H1 (cell line): ENCODE results near the gene DZIP1L. TPM values are rescaled to one million over a fixed set of nuclear protein-coding genes. Genes with fewer than 3 reads are reported as not detected.

ENCODE experiments used
- CTCF ChIA-PET: fragments of 300-600 bp; sonication (Branson Sonifier 250); formaldehyde crosslinking; loops from one replicate; lab custom pipeline; 2021; ENCODE audit not compliant: partially characterized antibody; lab: Charles Lee
- POLR2A ChIA-PET: fragments of 300-600 bp; sonication (Branson Sonifier 250); formaldehyde crosslinking; loops from one replicate; lab custom pipeline; 2021; ENCODE audit warnings: inconsistent platforms; ENCODE audit not compliant: partially characterized antibody; lab: Charles Lee
- DNase-seq, 2 experiments: peaks; one replicate each; pipeline versions ENCODE4 v3.0.0 to v3.0.0-alpha.2; 2010 to 2022; ENCODE audit warnings: low spot score in 2 of 2, low read depth in 1 of 2, mixed read lengths in 1 of 2
- FAIRE-seq: peaks from 2 replicates; lab custom pipeline; 2011; peaks lifted over from hg19 to GRCh38; lab: Jason Lieb, UNC
- H2AFZ ChIP-seq: 2 replicates; pipeline ENCODE4 v1.8.1; 2012; ENCODE audit warnings: low read length, inconsistent platforms
- H2AK5ac ChIP-seq: 2 replicates; pipeline ENCODE4 v1.6.1; 2013; ENCODE audit warnings: low read depth, low read length
- H2BK120ac ChIP-seq: replicated peaks from 2 replicates; pipeline ENCODE3; 2013; ENCODE audit warnings: low read depth, low read length, inconsistent platforms
- H2BK12ac ChIP-seq: 2 replicates; pipeline ENCODE4 v1.6.1; 2013; ENCODE audit warnings: low read depth, low read length
- H2BK15ac ChIP-seq: 2 replicates; pipeline ENCODE4 v1.6.1; 2013; ENCODE audit warnings: low read length
- H2BK20ac ChIP-seq: 2 replicates; pipeline ENCODE4 v1.6.1; 2013; ENCODE audit warnings: low read length
- H2BK5ac ChIP-seq: 2 replicates; pipeline ENCODE4 v1.6.1; 2013; ENCODE audit warnings: low read depth, low read length
- H3K14ac ChIP-seq: 2 replicates; pipeline ENCODE4 v1.6.1; 2013; ENCODE audit warnings: inconsistent platforms; ENCODE audit not compliant: insufficient read length
- H3K18ac ChIP-seq: 2 replicates; pipeline ENCODE4 v1.6.1; 2013; ENCODE audit warnings: low read length; ENCODE audit errors: extremely low read depth
- H3K23ac ChIP-seq: 2 replicates; pipeline ENCODE4 v1.6.1; 2013; ENCODE audit warnings: inconsistent platforms; ENCODE audit not compliant: insufficient read length
- H3K23me2 ChIP-seq: 2 replicates; pipeline ENCODE4 v1.6.1; 2013; ENCODE audit warnings: low read depth, low read length
- H3K27ac ChIP-seq: 2 replicates; pipeline ENCODE4 v1.6.1; 2011; ENCODE audit warnings: low read depth, low read length, inconsistent platforms
- H3K27me3 ChIP-seq, 4 experiments: replicated peaks in 1 of 4; 1 replicate in 1 of 4; 2 replicates in 3 of 4; pipeline versions ENCODE4 v1.6.1 to v1.8.1; 2011 to 2013; ENCODE audit warnings: low read length in 3 of 4, mild to moderate bottlenecking in 3 of 4, inconsistent platforms in 2 of 4, mixed read lengths in 2 of 4, moderate library complexity in 1 of 4; ENCODE audit not compliant: control insufficient read depth in 3 of 4, insufficient read depth in 3 of 4; ENCODE audit errors: extremely low read depth in 1 of 4
- H3K36me3 ChIP-seq, 4 experiments: 2 replicates each; pipeline versions ENCODE4 v1.6.1 to v1.8.1; 2011 to 2013; ENCODE audit warnings: mild to moderate bottlenecking in 4 of 4, low read length in 3 of 4, moderate library complexity in 2 of 4, control low read depth in 1 of 4, inconsistent platforms in 1 of 4; ENCODE audit not compliant: insufficient read depth in 4 of 4, control insufficient read depth in 2 of 4
- H3K4ac ChIP-seq: replicated peaks from 2 replicates; pipeline ENCODE3; 2013; ENCODE audit warnings: low read length, low read depth, mixed read lengths, inconsistent platforms; ENCODE audit not compliant: insufficient read length
- H3K4me1 ChIP-seq, 4 experiments: replicated peaks in 1 of 4; 1 replicate in 1 of 4; 2 replicates in 3 of 4; pipeline versions ENCODE4 v1.6.1 to v1.8.1; 2011 to 2013; ENCODE audit warnings: low read length in 3 of 4, inconsistent platforms in 2 of 4, mixed read lengths in 1 of 4; ENCODE audit not compliant: insufficient read depth in 4 of 4, control insufficient read depth in 3 of 4
- H3K4me2 ChIP-seq, 2 experiments: 2 replicates each; pipeline versions ENCODE4 v1.6.1 to v1.8.1; 2011 to 2013; ENCODE audit warnings: low read depth in 2 of 2, low read length in 2 of 2, control low read depth in 1 of 2, inconsistent platforms in 1 of 2, mild to moderate bottlenecking in 1 of 2; ENCODE audit not compliant: insufficient read depth in 1 of 2
- H3K4me3 ChIP-seq, 4 experiments: fragments of 200-600, 300-600 bp in 1 of 4; sonication (generic), shearing (Covaris generic), sonication (Bioruptor Twin) in 1 of 4; 2 replicates each; pipeline versions ENCODE4 v1.5.1 to v1.8.1; 2011 to 2016; ENCODE audit warnings: low read length in 4 of 4, low read depth in 3 of 4, control low read depth in 2 of 4, inconsistent platforms in 2 of 4, mild to moderate bottlenecking in 2 of 4, mixed read lengths in 1 of 4, moderate library complexity in 1 of 4; ENCODE audit not compliant: insufficient read depth in 2 of 4; ENCODE audit errors: extremely low read depth in 1 of 4
- H3K56ac ChIP-seq: replicated peaks from 2 replicates; pipeline ENCODE3; 2013; ENCODE audit warnings: low read depth, mild to moderate bottlenecking, mixed read lengths, low read length, inconsistent platforms; ENCODE audit not compliant: insufficient read length
- H3K79me1 ChIP-seq: 2 replicates; pipeline ENCODE4 v1.6.1; 2013; ENCODE audit warnings: low read depth, low read length, control low read depth
- H3K79me2 ChIP-seq, 2 experiments: 2 replicates each; pipeline versions ENCODE4 v1.6.1 to v1.8.1; 2012 to 2013; ENCODE audit warnings: low read length in 2 of 2, mild to moderate bottlenecking in 2 of 2, inconsistent platforms in 1 of 2; ENCODE audit not compliant: insufficient read depth in 2 of 2, control insufficient read depth in 1 of 2
- H3K9ac ChIP-seq, 4 experiments: replicated peaks in 1 of 4; 1 replicate in 1 of 4; 2 replicates in 3 of 4; pipeline versions ENCODE4 v1.6.1 to v1.8.1; 2011 to 2013; ENCODE audit warnings: low read depth in 3 of 4, low read length in 3 of 4, control low read depth in 2 of 4, mild to moderate bottlenecking in 2 of 4, moderate library complexity in 2 of 4, inconsistent platforms in 1 of 4; ENCODE audit errors: extremely low read depth in 1 of 4
- H3K9me3 ChIP-seq, 2 experiments: 2 replicates each; pipeline versions ENCODE4 v1.6.1 to v1.8.1; 2012 to 2013; ENCODE audit warnings: mild to moderate bottlenecking in 2 of 2, moderate library complexity in 2 of 2, control low read depth in 1 of 2, inconsistent platforms in 1 of 2, low read depth in 1 of 2, low read length in 1 of 2, mixed read lengths in 1 of 2; ENCODE audit not compliant: insufficient read depth in 2 of 2
- H4K20me1 ChIP-seq, 2 experiments: replicated peaks in 1 of 2; 2 replicates each; pipeline versions ENCODE3 to v1.8.1; 2011 to 2013; ENCODE audit warnings: inconsistent platforms in 2 of 2, low read length in 2 of 2, mild to moderate bottlenecking in 1 of 2; ENCODE audit not compliant: insufficient read depth in 2 of 2, control insufficient read depth in 1 of 2
- H4K5ac ChIP-seq: 2 replicates; pipeline ENCODE4 v1.6.1; 2013; ENCODE audit warnings: low read length, low read depth, mixed read lengths, inconsistent platforms; ENCODE audit not compliant: insufficient read length
- H4K8ac ChIP-seq: 2 replicates; pipeline ENCODE4 v1.8.0; 2013; ENCODE audit warnings: mild to moderate bottlenecking, moderate library complexity, low read length, inconsistent platforms; ENCODE audit not compliant: insufficient read depth; ENCODE audit errors: extremely low read depth
- H4K91ac ChIP-seq: replicated peaks from 2 replicates; pipeline ENCODE3; 2013; ENCODE audit warnings: low read length, mixed read lengths, inconsistent platforms; ENCODE audit not compliant: insufficient read length
- ATF3 ChIP-seq: IDR thresholded peaks from 2 replicates; pipeline ENCODE4 v1.6.1; 2011; ENCODE audit warnings: low read depth, mild to moderate bottlenecking, low read length; ENCODE audit not compliant: insufficient read depth
- BRCA1 ChIP-seq: IDR thresholded peaks from 2 replicates; pipeline ENCODE4 v1.6.1; 2012; ENCODE audit warnings: low read depth, low read length, improper control_type of control experiment
- CEBPB ChIP-seq: IDR thresholded peaks from 2 replicates; pipeline ENCODE4 v1.6.1; 2012; ENCODE audit warnings: low read depth, low read length
- CREB1 ChIP-seq: IDR thresholded peaks from 2 replicates; pipeline ENCODE4 v1.6.1; 2012; ENCODE audit warnings: inconsistent platforms
- MAX ChIP-seq: IDR thresholded peaks from 2 replicates; pipeline ENCODE4 v1.6.1; 2012; ENCODE audit warnings: inconsistent platforms
- RAD21 ChIP-seq, 2 experiments: IDR thresholded peaks in 1 of 2; conservative IDR thresholded peaks in 1 of 2; 2 replicates each; pipeline ENCODE4 v1.6.1; 2011; ENCODE audit warnings: low read depth in 2 of 2, low read length in 2 of 2, improper control_type of control experiment in 1 of 2, inconsistent platforms in 1 of 2, mild to moderate bottlenecking in 1 of 2, moderate library complexity in 1 of 2
- RFX5 ChIP-seq: IDR thresholded peaks from 2 replicates; pipeline ENCODE4 v1.6.1; 2011; ENCODE audit warnings: low read depth, low read length, improper control_type of control experiment, borderline replicate concordance
- SIRT6 ChIP-seq: IDR thresholded peaks from one replicate; pipeline ENCODE4 v1.7.1; 2012; ENCODE audit warnings: low read length, inconsistent platforms
- SP1 ChIP-seq: IDR thresholded peaks from 2 replicates; pipeline ENCODE4 v1.6.1; 2011; ENCODE audit warnings: low read depth, low read length
- SP2 ChIP-seq: IDR thresholded peaks from 2 replicates; pipeline ENCODE4 v1.6.1; 2012; ENCODE audit warnings: mild to moderate bottlenecking, low read length, inconsistent platforms
- SUZ12 ChIP-seq: fragments of 200-600 bp; sonication (generic); IDR thresholded peaks from 2 replicates; pipeline ENCODE4 v1.6.1; 2012; ENCODE audit warnings: mild to moderate bottlenecking, inconsistent platforms, low read length, moderate library complexity, mixed read lengths
- TAF1 ChIP-seq: IDR thresholded peaks from 2 replicates; pipeline ENCODE4 v1.6.1; 2011; ENCODE audit warnings: mild to moderate bottlenecking, low read depth, low read length
- WGBS, 2 experiments: shearing (Covaris generic) in 1 of 2; methylation state at CpG; one replicate each; pipeline versions ENCODE4 v1.1.6 to v1.1.7; 2013 to 2015; ENCODE audit warnings: low lambda C conversion rate in 2 of 2, mixed read lengths in 2 of 2, inconsistent platforms in 1 of 2, low coverage in 1 of 2, missing lambda C conversion rate in 1 of 2; ENCODE audit not compliant: insufficient replicate concordance in 2 of 2, insufficient coverage in 1 of 2, insufficient read length in 1 of 2; ENCODE audit errors: extremely low coverage in 1 of 2, missing lambda C conversion rate in 1 of 2; 5-methylcytosine and 5-hydroxymethylcytosine counted together
- polyA plus RNA-seq, 7 experiments: library from polyadenylated mRNA; depleted of rRNA in 3 of 7; stranded (reverse) in 5 of 7; unstranded in 2 of 7; fragments of >200 nt in 5 of 7; fragments of 200-250 nt in 2 of 7; gene quantifications; 1 replicate in 5 of 7; 2 replicates in 1 of 7; 4 replicates in 1 of 7; pipeline versions ENCODE4 v1.2.1 to v1.2.3, GENCODE V29; 2011 to 2013; ENCODE audit warnings: missing spikeins in 2 of 7, mixed read lengths in 2 of 7
- total RNA-seq: library from RNA; stranded (reverse); fragmentation: NEBNext Ultra II Directional; extraction: Animal tissue kit (Norgen Biotek cat#: 25700); gene quantifications from 2 replicates; pipeline ENCODE4 v1.2.1, GENCODE V29; 2021

DZIP1L gene
- total and polyA plus RNA-seq, 2 of the 8 experiments (the other 6 are each of a cell fraction or from before 2014, with no cell fraction given), result 6.5 to 8.3 TPM

- no peaks in the 10 kb centered on the region for H3K79me1 ChIP-seq
- CTCF ChIA-PET, result interaction anchor here (1.1 to 1.7 kb wide), 8 partner anchors 14 to 364 kb away, joined by 3 to 6 read pairs (median 4); no protein-coding TSS in a partner anchor
- H2BK5ac ChIP-seq, result no peak overlapping the region
- H3K9ac ChIP-seq, result no peak overlapping the region
- FAIRE-seq, result peak; percentile 72
- no peak overlapping the region for H3K4me3 ChIP-seq
- WGBS, 2 experiments, result 82% methylated on average over 9 of the region's 9 CpGs; no CpG with 5 or more reads in 1 of the 2 experiments
- H4K5ac ChIP-seq, result no peak overlapping the region
- no peak overlapping the region for H3K4ac ChIP-seq
- POLR2A ChIA-PET, result interaction anchor here (1.2 kb wide), 1 partner anchor 14 kb away, joined by 3 read pairs; no protein-coding TSS in a partner anchor
- H3K27ac ChIP-seq, result 0 out of 2 replicates have a peak overlapping the region, but pooled peaks have one; percentile 12
- no peak overlapping the region for H4K8ac ChIP-seq
- H2AFZ ChIP-seq, result no peak overlapping the region
- H3K36me3 ChIP-seq, result no peaks in the 10 kb centered on the region
- H3K56ac ChIP-seq, result no peak overlapping the region
- H3K23me2 ChIP-seq, result peaks cover 5% of the 10 kb centered on the region; the same call in 1 of the 2 replicates
- no peak overlapping the region for H2AK5ac ChIP-seq
- no peak overlapping the region for H3K14ac ChIP-seq
- no peak overlapping the region for H3K18ac ChIP-seq
- no peak overlapping the region for H3K4me2 ChIP-seq
- H4K20me1 ChIP-seq, result peaks cover 0 to 3% of the 10 kb centered on the region in 2 experiments
- H2BK15ac ChIP-seq, result no peak overlapping the region
- H3K27me3 ChIP-seq, result no peaks in the 10 kb centered on the region
- H3K9me3 ChIP-seq, result no peaks in the 10 kb centered on the region
- H3K79me2 ChIP-seq, result no peaks in the 10 kb centered on the region
- no peak overlapping the region for H2BK12ac ChIP-seq
- no peak overlapping the region for H2BK120ac ChIP-seq
- no peak for DNase-seq
- H2BK20ac ChIP-seq, result no peak overlapping the region
- H4K91ac ChIP-seq, result no peak overlapping the region
- no peak overlapping the region for H3K23ac ChIP-seq
- peaks cover 2 to 9% (median 4%) of the 10 kb centered on the region in 4 experiments; a peak in 5 of 7 replicates for H3K4me1 ChIP-seq
- TF ChIP-seq RFX5, result peak; percentile 71; the same call in 1 of the 2 replicates
- no peak for TF ChIP-seq CEBPB
- TF ChIP-seq RAD21 (IDR thresholded peaks at IDR 0.05 in 1 of 2, conservative IDR thresholded peaks at IDR 0.05 in 1 of 2; ENCODE audit: low read depth in 2 of 2, low read length in 2 of 2), result peak; percentile 36 to 52; a peak in 3 of 4 replicates
- TF ChIP-seq SP2, result no peak
- no peak for TF ChIP-seq MAX
- TF ChIP-seq SIRT6, result no peak
- no peak for TF ChIP-seq SP1
- TF ChIP-seq SUZ12, result no peak
- TF ChIP-seq BRCA1, result no peak
- TF ChIP-seq CREB1, result peak; percentile 52; the same call in 1 of the 2 replicates
- no peak for TF ChIP-seq TAF1
- TF ChIP-seq ATF3, result no peak
Measured at GRCh38 chr3:138049157-138049919, 66.1 kb downstream of the DZIP1L start.
